SK-N-MC (cell line): ENCODE measurements around the gene NEGR1.

Source experiments
- EZH2 ChIP-seq: fragments of 200-600 bp; sonication (generic); IDR thresholded peaks from one replicate; pipeline ENCODE4 v1.6.1; 2017; ENCODE audit warnings: antibody characterized with exemption
- POLR2AphosphoS5 ChIP-seq: IDR thresholded peaks from 2 replicates; pipeline ENCODE4 v1.6.1; 2012; ENCODE audit warnings: mild to moderate bottlenecking, low read depth, low read length, borderline replicate concordance

GRCh38 chr1:71562298-71562697 lies 720.0 kb downstream of the NEGR1 start:
- TF ChIP-seq POLR2AphosphoS5 (no peak), EZH2 (no peak)
